ENCODE results near the gene NXPE4. TPM values are rescaled to one million over a fixed set of nuclear protein-coding genes. Genes with fewer than 3 reads are reported as not detected.

Gene NXPE4
- total RNA-seq, 4 donors from 2014 or later = 0.80 TPM; not detected in 3

DNA sequence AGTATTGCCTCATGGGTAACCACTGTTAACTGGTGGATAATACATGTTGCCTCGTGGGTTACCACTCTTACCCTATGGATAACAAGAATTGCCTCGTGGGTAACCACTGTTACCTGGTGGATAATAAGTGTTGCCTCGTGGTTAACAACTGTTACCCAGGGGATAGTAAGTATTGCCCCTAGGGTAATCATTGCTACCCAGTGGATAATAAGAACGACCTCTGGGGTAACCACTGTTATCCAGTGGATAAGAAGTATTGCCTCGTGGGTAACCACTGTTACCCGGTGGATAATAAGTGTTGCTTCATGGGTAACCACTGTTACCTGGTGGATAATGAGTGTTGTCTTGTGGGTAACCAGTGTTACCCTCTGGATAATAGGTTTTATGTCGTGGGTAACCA, 28.1 kb upstream of the NXPE4 start:
- no peaks in the 10 kb centered on the region for H3K36me3 ChIP-seq

GRCh38 chr11:114622858-114623257, 27.3 kb upstream of the NXPE4 start:
- intact Hi-C loops (cut with DNase I; ENCODE audit: low total_unique reads) (no loop called here), in situ Hi-C loops (cut with MboI; ENCODE audit: low sequenced_read_pairs in 4 of 4) (no loop called here)
- no peaks in the 10 kb centered on the region for H3K27me3 ChIP-seq
- H3K4me1 ChIP-seq = no peaks in the 10 kb centered on the region
- H3K36me3 ChIP-seq = no peaks in the 10 kb centered on the region
- no peak for ATAC-seq
- DNase-seq = no peak
- H3K4me3 ChIP-seq = no peak overlapping the region
- TF ChIP-seq CTCF (IDR thresholded peaks at IDR 0.05 in 4 of 5, conservative IDR thresholded peaks at IDR 0.05 in 1 of 5) = no peak
- TF ChIP-seq POLR2A (IDR thresholded peaks at IDR 0.05) = no peak
- no peak overlapping the region for H3K27ac ChIP-seq
- H3K9me3 ChIP-seq = no peaks in the 10 kb centered on the region

More for the DNA sequence above, 28.1 kb upstream of the NXPE4 start:
- DNase-seq (no peak), ATAC-seq (no peak)
- TF ChIP-seq CTCF (IDR thresholded peaks at IDR 0.05 in 4 of 5, conservative IDR thresholded peaks at IDR 0.05 in 1 of 5) (no peak), POLR2A (IDR thresholded peaks at IDR 0.05) (no peak)
- H3K27me3 ChIP-seq = no peaks in the 10 kb centered on the region
- H3K27ac ChIP-seq = no peak overlapping the region
- no peaks in the 10 kb centered on the region for H3K4me1 ChIP-seq
- no peak overlapping the region for H3K4me3 ChIP-seq
- in situ Hi-C loops (cut with MboI; ENCODE audit: low sequenced_read_pairs in 4 of 4) = no loop called here
- intact Hi-C loops (cut with DNase I; ENCODE audit: low total_unique reads) = no loop called here
- H3K9me3 ChIP-seq = no peaks in the 10 kb centered on the region

GRCh38 chr11:114621950-114622809, 26.6 kb upstream of the NXPE4 start:
- H3K36me3 ChIP-seq = no peaks in the 10 kb centered on the region
- TF ChIP-seq CTCF (IDR thresholded peaks at IDR 0.05 in 4 of 5, conservative IDR thresholded peaks at IDR 0.05 in 1 of 5) (no peak), POLR2A (IDR thresholded peaks at IDR 0.05) (no peak)
- H3K27ac ChIP-seq = no peak overlapping the region
- H3K4me3 ChIP-seq = no peak overlapping the region
- no peaks in the 10 kb centered on the region for H3K9me3 ChIP-seq
- no peaks in the 10 kb centered on the region for H3K27me3 ChIP-seq
- ATAC-seq (no peak), DNase-seq (no peak)
- intact Hi-C loops (cut with DNase I; ENCODE audit: low total_unique reads) (no loop called here), in situ Hi-C loops (cut with MboI; ENCODE audit: low sequenced_read_pairs in 4 of 4) (no loop called here)
- no peaks in the 10 kb centered on the region for H3K4me1 ChIP-seq

DNA sequence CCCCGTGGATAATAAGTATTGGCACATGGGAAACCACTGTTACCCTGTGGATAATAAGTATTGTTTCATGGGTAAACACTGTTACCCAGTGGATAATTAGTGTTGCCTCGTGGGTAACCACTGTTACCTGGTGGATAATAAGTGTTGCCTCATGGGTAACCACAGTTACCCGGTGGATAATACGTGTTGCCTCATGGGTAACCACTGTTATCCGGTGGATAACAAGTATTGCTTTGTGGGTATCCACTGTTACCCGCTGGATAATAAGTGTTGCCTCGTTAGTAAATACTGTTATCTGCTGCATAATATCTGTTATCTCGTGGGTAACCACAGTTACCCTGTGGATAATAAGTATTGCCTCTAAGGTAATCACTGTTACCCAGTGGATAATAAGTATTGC, 25.5 kb upstream of the NXPE4 start:
- in situ Hi-C loops (cut with MboI; ENCODE audit: low sequenced_read_pairs in 4 of 4) = no loop called here
- H3K27ac ChIP-seq = no peak overlapping the region
- ATAC-seq (no peak), DNase-seq (no peak)
- no peaks in the 10 kb centered on the region for H3K27me3 ChIP-seq
- H3K36me3 ChIP-seq = no peaks in the 10 kb centered on the region
- H3K4me1 ChIP-seq = no peaks in the 10 kb centered on the region
- no peak for TF ChIP-seq POLR2A (IDR thresholded peaks at IDR 0.05)
- TF ChIP-seq CTCF (IDR thresholded peaks at IDR 0.05 in 4 of 5, conservative IDR thresholded peaks at IDR 0.05 in 1 of 5) = no peak
- no peak overlapping the region for H3K4me3 ChIP-seq
- no peaks in the 10 kb centered on the region for H3K9me3 ChIP-seq
- intact Hi-C loops (cut with DNase I; ENCODE audit: low total_unique reads) = no loop called here

Measured in gastrocnemius medialis (tissue), 4 donors.